BE2C (cell line): ENCODE measurements around the gene GLRX5.
"Not testable (repeated sequence)": the region's sequence is repeated elsewhere in the genome, so short reads cannot be mapped to it uniquely, and the experiment has no call there.

Experiments
- DNase-seq: peaks from one replicate; pipeline ENCODE4 v3.0.0-alpha.2; 2020
- H3K27me3 ChIP-seq: fragments of 250-450 bp; sonication (Bioruptor Pico); 2 replicates; pipeline ENCODE4 v1.5.1; 2020; ENCODE audit warnings: mild to moderate bottlenecking
- H3K36me3 ChIP-seq: fragments of 250-450 bp; sonication (Bioruptor Pico); 2 replicates; pipeline ENCODE4 v1.5.1; 2020; ENCODE audit warnings: mild to moderate bottlenecking
- H3K4me1 ChIP-seq: fragments of 250-450 bp; sonication (Bioruptor Pico); 2 replicates; pipeline ENCODE4 v1.5.1; 2020
- H3K4me3 ChIP-seq: 2 replicates; pipeline ENCODE4 v1.5.1; 2011; ENCODE audit warnings: low read depth, low read length
- H3K9me3 ChIP-seq: fragments of 250-450 bp; sonication (Bioruptor Pico); 2 replicates; pipeline ENCODE4 v1.5.1; 2020
- CTCF ChIP-seq: IDR thresholded peaks from 2 replicates; pipeline ENCODE4 v1.5.1; 2012; ENCODE audit warnings: mild to moderate bottlenecking, low read depth, low read length

Gene GLRX5

GRCh38 chr14:95507701-95508103 lies 27.1 kb upstream of the GLRX5 start:
- H3K4me1 ChIP-seq: peaks cover 36% of the 10 kb centered on the region
- DNase-seq: peak; percentile 78

GRCh38 chr14:95508377-95508776 lies 26.5 kb upstream of the GLRX5 start:
- DNase-seq: no peak
- no peaks in the 10 kb centered on the region for H3K27me3 ChIP-seq
- H3K4me1 ChIP-seq: peaks cover 36% of the 10 kb centered on the region
- H3K36me3 ChIP-seq: no peaks in the 10 kb centered on the region
- no peaks in the 10 kb centered on the region for H3K9me3 ChIP-seq
- H3K4me3 ChIP-seq: no peak overlapping the region
- no peak for TF ChIP-seq CTCF

More at GRCh38 chr14:95507701-95508103, 27.1 kb upstream of the GLRX5 start:
- Histone ChIP-seq H3K9me3 (no peaks in the 10 kb centered on the region), H3K4me3 (no peak overlapping the region), H3K36me3 (no peaks in the 10 kb centered on the region), H3K27me3 (no peaks in the 10 kb centered on the region)
- TF ChIP-seq CTCF: no peak

GRCh38 chr14:95509495-95509894 lies 25.4 kb upstream of the GLRX5 start:
- Histone ChIP-seq H3K4me1 (peaks cover 36% of the 10 kb centered on the region), H3K27me3 (no peaks in the 10 kb centered on the region), H3K9me3 (no peaks in the 10 kb centered on the region), H3K4me3 (no peak overlapping the region), H3K36me3 (no peaks in the 10 kb centered on the region)
- DNase-seq: no peak
- no peak for TF ChIP-seq CTCF

- not testable (repeated sequence) for DNase-seq, H3K27me3 ChIP-seq, H3K9me3 ChIP-seq
These were observed 24.5 kb upstream of the GLRX5 start for GRCh38 chr14:95510344-95510743.

GRCh38 chr14:95510804-95511203 lies 24.0 kb upstream of the GLRX5 start:
- H3K9me3 ChIP-seq: no peaks in the 10 kb centered on the region
- DNase-seq: no peak
- H3K36me3 ChIP-seq: no peaks in the 10 kb centered on the region
- no peak overlapping the region for H3K4me3 ChIP-seq
- TF ChIP-seq CTCF: no peak
- no peaks in the 10 kb centered on the region for H3K27me3 ChIP-seq
- H3K4me1 ChIP-seq: peaks cover 43% of the 10 kb centered on the region

More at GRCh38 chr14:95510344-95510743, 24.5 kb upstream of the GLRX5 start:
- not testable (repeated sequence) for H3K4me3 ChIP-seq, H3K36me3 ChIP-seq
- H3K4me1 ChIP-seq: peaks cover 41% of the 10 kb centered on the region

GRCh38 chr14:95511687-95512086 lies 23.2 kb upstream of the GLRX5 start:
- H3K9me3 ChIP-seq: no peaks in the 10 kb centered on the region
- TF ChIP-seq CTCF: no peak
- peaks cover 36% of the 10 kb centered on the region for H3K4me1 ChIP-seq
- no peak overlapping the region for H3K4me3 ChIP-seq
- H3K36me3 ChIP-seq: no peaks in the 10 kb centered on the region
- H3K27me3 ChIP-seq: no peaks in the 10 kb centered on the region
- no peak for DNase-seq

GRCh38 chr14:95513291-95513690 lies 21.6 kb upstream of the GLRX5 start:
- peaks cover 36% of the 10 kb centered on the region for H3K4me1 ChIP-seq
- H3K9me3 ChIP-seq: no peaks in the 10 kb centered on the region
- no peak for DNase-seq
- TF ChIP-seq CTCF: no peak
- no peak overlapping the region for H3K4me3 ChIP-seq
- no peaks in the 10 kb centered on the region for H3K27me3 ChIP-seq
- no peaks in the 10 kb centered on the region for H3K36me3 ChIP-seq
